UCSD-AML1 (cell line): ENCODE measurements around the gene SHB.

Experiments
- DNase-seq: peaks from one replicate; lab custom pipeline; 2025; ENCODE audit not compliant: unreplicated experiment; lab: John Stamatoyannopoulos, UW

The SHB gene

DNA sequence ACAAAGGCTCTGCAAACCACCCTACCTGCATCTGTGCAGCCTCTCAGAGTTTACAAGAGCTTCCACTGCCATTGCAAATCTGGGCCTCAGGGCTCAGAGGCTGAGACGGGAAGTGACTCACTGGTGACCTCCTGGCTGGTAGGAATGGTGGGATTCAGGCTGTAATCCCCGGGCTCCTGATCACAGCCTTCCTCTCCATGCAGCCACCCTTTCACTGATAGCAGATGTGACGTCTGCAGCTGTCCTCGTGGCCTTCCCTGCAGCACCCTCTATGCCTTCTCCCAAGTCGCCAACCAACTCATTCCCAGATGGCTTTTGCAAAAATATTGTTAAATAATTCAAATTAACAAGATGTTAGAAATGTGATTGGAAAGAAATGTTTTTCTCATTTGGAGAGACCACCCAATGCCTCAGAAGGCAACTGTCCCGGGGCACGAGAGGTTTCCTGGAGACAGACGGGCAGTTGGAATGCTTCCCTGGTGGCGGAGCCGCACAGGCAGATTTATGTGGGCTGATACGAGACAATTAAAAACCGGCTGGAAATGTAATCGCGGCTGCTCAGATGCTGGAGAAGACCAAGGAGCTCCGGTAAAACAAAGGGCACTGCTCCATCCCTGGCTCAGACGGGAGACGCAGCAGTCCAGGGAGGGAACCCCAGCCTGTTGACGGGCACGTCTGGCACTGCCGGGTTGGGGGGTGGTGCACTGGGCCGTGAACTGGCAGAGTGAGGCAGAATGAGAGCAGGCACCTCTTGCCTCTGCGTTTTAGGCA lies 130.7 kb downstream of the SHB start:
- no peak for DNase-seq

DNA sequence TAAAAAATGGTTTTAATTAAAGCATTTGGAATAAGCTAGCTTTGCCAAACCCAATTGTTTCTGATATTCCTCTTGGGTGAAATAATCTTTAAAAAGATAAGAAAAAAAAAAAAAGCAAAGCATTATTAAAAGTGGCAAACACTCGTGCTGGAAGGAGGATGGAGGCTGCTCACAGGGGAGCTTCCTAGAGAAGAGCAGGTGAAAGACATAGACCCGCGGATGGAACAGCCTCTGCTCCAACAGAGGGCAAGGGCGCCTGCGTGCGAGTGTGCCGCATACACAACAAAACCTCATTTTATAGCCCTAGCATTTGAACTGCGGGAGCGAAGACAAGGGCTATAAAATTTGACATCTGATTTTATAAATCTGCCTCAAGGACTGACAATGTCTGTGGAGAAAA lies 131.7 kb downstream of the SHB start:
- DNase-seq = no peak

DNA sequence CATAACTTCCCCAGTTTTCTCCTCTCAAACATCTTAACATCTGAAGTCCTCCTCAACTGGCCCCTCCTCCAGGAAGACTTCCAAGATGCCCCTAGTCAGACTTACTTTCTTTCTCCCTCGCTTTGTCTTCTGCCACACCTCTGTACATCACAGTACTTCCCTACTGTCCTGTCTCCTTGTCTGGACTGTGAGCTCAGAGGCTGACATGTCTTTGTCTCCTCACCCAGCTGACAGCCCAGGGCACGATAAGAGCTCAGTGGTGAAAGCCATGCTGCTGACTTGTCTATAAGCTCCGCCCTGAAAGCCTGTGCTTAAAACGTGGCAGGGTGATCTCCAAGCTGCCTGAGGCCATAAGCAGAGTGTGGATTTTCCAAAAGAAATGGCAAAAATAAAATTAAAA lies 132.1 kb downstream of the SHB start:
- DNase-seq = no peak

DNA sequence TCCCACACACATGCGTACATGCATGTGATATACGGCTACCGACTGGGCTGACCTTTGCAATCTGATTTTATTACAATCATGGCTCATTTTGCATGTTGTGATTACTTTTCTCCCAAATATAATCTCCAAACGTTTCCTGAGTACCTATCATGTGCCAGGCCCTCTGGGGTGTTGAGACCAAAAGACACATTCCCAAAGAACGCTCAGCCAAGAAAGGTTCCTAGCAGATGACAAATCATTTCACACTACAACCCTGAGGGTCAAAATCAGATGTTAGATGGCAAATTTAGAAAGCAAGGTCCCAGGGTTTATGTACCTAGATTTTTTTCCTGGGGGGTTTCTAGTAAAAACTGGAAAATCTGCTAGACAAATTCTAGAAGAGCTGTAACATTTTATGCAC lies 132.7 kb downstream of the SHB start:
- no peak for DNase-seq

DNA sequence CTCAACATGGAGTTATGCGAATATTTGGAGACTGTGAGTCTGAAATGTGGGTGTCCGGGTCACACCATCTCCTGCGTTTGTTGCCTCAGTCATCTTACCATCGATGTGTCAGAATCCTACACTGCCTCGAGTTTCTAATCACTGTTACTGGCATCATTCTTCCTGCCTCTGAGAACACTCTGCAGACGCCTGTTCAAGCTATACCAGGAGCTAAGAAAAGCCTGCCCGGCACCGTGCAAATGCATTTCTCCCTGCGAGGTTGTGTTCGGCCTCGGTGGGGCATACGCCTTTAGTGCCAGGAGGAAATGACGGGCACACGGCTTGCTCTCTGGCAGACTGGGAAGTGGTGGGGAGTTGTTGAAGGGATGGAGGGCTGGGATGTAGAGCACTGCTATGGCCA lies 133.9 kb downstream of the SHB start:
- no peak for DNase-seq

DNA sequence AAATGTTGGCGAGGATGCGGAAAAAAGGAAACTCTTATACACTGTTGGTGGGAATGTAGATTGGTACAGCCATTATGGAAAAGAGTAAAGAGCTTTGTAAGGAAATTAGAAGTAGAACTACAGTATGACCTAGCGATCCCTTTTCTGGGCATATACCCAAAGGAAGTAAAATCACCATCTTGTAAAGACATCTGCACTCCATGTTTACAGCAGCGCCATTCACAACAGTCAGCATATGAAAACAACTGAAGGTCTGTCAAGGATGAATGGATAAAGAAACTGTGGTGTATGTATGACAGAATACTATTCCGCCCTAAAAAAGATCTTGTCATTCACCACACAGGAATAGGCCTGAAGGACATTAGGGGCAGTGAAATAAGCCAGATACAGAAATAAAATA lies 137.4 kb downstream of the SHB start:
- no peak for DNase-seq

DNA sequence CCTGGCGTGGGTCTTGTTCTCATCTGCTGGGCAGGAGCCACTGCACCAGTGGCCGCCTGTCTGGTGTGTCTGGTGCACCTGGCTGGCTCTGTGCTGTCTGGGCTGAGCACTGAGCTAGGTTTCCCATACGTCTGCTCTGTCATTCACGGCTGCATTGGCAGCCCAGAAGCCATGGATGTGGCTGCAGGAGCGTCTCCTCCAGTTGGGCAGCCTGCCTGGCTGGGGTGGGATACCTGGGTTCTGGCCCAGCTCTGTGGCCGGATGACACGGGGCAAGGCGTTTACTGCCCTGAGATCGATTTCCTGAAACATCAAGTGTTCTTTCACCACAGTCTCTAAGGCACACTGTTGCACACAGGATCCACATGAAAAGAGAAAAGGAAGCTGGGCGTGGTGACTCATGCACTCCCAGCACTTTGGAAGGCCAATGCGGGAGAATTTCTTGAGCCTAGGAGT lies 139.6 kb downstream of the SHB start:
- DNase-seq = peak; percentile 63

DNA sequence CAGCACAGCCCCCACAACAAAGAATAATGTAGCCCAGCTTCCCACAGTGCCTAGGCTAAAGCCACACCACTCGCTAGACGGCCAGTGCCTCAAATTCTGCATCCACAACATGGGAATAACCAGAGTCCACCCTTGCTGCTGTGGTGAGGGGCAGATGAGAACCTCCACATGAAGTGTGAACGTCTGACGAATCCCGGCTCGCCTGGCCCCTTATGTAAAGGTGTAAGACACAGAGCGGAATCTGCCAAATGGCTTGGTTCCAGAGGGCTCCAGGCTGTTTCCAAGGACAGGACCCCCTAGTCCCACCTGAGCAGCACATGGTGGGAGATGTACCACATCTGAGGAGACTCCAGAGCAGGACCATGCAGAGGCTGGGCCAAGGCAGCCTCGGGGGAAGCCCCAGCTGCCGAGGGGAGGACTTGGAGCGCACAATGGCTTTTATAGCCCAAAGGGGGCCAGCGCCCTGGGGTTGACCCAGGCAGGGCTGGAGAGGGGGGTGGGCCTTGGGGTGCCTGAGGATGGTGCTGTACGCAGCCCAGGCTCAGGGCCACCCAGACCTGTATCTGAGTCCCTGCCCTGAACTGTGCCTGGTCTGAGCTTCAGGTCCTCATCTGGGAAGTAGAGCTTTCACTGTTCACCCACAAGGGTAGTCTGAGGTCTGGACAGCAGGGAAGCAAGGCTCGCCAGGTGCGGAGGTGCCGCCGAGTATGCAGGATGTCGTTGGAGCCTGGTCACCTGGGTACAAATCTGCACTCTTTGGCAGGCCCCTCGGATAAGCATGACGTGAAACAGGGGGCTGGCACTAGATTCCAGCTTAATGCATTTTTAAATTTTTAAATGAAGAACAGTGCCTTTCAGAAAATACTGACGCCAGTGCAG lies 140.2 kb downstream of the SHB start:
- DNase-seq = no peak

DNA sequence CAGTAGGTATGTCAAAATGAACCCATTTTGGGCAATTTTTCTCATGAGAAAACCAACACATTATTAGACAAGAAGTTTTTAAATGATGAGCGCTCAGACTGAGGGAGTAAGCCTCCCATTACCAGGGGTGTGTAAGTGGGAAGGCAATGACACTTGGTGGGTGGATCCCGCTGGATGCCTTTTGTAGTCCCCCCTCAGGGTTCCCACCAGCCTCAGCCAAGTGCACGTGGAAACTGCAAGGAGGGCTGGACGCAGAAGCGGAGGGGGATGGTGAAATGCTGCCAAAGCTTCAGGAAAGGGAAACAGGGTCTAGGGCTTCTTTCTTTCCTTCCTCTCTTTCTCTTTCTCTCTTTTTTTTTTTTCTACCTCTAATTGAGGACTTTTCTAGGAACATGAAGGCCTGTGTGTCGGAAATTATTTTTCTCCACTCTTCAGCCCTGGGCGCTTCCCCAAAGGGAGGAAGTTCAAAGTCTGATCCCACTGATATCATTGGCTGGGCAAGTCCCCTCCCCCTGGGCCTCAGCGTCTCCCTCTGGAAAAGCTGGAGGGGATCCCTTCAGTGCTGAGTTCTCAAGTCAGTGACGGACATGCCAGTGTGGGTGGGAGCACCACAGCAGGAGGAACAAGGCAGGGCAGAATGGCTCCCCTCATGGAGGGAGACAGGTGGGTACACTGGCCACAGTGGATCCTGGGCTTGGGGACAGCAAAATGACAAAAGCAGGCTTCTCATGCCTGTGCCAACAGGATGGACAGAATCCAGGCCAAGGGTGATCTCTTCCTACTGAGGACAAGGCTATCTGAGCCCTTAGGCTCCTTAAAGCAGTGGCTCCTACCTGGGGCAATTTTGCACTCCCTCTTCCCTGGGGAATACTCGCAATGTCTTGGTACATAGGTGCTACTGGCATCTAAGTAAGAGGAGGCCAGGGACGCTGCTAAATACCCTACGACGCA lies 141.2 kb downstream of the SHB start:
- peak; percentile 26 for DNase-seq

DNA sequence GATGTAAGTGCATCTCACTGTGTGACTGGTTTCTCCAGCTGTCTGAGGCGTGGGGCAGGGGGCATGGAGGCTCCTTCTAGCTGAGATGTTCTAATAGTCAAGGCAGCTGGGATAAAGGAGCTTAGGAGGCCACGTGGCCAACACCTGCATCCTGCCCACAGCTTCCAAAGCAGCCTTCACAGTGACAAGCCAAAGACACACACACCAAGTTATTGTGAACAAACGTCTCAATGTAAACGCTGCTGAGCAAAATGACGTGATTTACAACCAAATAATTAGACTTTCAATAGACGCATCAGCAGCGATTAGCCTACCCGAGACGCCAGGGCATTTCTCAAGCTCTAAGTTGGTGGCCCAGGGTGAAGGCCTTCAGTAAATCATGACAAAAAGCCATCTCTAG lies 141.9 kb downstream of the SHB start:
- DNase-seq = no peak

DNA sequence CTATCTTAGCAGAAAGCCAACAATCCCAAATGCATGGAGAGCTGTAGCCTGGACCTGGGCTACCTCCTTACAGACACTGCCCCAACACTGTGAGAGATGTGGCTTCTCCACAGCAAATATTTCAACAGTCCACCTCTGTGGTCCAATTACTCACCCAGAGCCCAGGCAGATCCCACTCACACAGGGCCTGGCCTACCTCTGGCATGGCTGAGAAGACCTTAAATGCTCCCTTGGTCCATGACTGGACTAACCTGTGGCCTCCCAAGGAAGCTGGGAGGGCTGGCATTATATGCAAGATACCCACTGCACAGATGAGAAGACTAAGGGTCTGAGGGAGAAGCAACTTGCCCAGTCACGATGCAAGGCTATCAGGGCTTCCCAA lies 142.3 kb downstream of the SHB start:
- no peak for DNase-seq

DNA sequence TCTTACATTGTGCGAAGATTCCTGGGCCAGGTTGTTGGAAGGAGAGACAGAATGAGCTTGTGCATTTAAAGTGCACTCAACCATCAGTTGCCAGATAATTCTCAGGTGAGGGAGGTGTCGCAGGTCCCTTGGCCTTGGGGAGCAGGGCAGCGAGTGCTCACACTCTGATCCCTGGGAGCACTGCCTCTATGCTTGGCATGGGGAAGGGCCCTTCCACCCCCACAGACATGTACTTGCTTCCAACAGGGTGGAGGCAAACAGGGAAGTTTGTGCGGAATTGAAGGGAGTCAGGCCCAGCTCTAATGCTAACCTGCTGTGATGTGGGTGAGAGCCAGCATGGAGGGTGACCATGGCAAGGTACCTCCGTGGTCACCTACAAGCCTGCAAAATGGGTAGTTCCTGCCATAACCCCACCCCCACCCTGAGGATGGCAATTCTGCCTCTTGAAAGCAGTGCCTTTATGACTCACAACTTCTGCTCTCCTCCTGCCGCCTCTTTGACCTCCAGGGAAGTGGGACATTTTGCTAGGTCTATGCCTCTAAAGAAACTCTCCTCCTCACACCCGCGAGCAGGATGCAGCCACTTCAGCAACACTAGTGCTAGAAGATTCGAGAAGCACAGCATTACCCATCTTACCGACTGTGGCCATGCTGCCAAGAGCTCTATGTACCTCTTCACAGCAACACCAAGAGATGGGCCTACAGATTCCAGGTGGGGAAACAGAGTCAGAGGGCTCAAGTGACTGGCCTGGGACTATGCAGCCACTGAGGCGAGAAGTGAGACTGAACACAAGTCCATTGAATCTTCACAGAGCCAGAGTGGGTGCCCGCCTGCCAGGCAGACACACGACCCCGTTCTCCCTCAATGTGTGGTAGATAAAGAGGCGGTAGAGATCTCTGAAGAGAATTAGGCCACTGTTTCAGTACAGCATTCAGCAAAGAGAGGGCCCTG lies 143.0 kb downstream of the SHB start:
- DNase-seq = no peak

DNA sequence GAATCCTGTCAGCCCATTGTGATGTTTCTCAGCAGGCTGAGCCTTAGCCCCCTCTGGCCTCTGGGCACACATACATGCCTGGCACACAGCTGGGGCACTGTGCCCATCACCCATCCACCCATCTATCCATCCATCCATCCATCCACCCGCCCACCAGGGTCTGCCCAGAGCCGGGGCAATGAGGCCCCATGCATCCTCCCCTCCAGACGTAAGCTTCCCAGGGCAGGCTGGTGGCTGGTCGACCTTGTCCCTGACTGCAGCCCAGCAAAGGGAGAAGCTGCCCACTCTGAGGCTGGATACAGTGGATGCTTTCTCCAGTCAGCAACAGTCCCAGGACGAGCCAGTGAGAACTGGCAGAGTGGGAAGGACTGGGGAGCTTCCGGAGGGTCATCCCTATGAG lies 144.0 kb downstream of the SHB start:
- no peak for DNase-seq

DNA sequence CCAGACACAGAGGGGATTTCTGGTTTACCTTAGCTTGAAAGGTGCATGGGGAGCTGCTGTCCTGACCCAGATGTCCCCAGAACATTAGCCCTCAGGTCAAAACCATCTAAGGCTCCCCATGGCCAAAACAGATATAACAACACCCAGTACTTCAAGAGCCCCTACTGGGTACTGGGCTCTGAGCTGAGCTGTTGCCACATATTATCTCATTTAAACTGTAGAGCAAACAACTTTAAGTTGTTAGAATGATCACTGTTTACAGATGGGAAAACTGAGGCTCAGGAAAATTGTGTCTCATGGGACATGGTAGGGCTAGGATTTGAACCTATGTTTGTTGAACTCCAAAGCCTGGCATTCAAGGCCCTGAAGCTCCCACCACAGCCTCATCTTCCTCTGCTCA lies 144.5 kb downstream of the SHB start:
- no peak for DNase-seq

DNA sequence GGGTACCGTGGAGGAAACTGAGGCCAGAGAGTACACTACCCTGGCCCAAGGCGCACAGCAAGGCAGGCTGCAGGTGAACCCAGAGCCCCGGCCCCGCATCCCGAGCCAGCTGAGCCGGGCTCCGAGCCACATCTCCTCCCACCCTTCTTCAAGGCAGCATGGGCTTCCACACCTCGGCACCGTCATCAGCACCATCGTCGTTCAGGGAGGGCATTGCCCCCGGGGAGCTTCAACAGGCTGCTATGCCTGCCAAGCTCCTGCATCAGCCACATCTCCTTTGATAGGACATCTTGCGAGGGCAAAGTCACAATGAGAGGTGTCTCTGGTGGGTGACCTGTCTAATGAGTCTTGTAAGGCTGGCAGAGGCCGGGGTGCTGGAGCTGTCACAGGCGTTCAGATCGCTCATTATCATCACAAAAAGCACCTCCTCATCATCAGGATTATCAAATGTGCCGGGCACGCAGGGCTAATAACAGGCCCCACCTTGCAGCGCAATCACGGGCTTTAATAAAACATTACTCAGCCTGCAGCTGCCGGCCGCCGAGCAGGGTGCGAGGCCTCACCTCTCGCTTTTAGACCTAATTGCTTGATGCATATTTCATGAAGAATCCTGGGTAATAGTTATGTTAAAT lies 145.1 kb downstream of the SHB start:
- DNase-seq = no peak

DNA sequence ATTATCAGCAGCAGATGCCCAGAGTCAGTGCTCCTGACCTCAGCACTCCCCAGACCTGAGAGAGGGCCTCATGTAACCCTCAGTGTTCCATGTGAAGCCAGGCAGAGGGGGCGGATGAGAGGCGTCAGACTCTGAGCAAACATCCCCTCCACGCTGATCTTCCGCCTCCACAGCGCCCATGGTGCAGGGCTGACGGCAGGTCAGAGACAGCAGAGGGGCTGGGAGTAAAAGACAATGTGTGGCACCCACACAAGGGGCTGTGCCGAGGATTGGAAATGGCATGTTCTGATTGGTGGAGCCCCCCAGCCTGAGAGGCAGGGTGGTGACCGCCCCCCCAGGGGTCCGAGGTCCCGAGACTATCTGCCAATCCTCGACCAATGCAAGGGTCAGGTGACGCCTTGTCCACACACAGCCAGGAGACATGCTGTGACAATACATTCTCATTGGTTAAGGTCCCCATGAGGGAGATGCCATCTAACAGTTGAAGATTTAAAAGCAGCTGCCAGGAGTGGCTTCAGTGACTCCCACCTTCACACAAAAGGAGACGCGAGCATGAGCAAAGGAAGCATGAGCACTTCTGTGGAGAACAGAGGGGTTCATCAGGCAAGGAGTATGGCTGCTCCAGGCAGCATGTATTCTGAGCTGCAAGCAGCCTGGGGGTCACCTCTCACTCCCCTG lies 145.8 kb downstream of the SHB start:
- no peak for DNase-seq

DNA sequence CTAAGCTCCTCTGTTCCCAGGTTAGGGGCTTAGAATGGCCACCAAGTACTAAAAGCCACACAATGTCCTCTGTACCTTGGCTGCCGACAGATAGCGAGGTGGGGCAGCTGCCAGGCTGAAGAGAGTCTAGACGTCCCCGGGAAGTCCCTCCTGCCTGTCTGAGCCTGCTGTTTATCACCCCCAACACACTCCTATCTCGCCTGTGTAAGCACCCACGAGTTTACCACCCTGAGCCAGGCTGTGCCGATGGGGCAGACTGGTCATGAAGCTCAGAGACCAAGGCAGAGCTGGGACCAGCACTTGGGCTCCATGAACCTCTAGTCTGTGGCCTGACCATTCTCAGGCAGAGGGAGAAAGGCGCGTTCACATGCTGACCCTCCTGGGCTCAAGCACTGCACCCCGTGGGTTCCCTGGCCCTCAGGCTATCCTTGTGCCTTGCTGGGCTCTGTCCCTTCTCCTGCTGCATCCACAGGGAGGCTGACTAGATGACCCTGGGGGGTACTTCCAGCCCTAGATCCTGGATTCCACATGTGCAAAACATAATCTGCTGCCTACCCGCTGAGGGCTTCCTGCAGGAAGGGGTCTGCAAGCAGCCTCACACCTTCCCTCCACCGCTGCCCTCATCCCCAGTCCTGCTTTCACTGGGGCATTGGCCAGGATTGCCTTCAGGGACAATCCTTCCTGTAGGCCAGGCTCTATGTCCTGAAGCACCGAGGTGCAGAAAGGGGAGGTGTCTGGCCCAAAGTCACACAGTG lies 146.5 kb downstream of the SHB start:
- no peak for DNase-seq

DNA sequence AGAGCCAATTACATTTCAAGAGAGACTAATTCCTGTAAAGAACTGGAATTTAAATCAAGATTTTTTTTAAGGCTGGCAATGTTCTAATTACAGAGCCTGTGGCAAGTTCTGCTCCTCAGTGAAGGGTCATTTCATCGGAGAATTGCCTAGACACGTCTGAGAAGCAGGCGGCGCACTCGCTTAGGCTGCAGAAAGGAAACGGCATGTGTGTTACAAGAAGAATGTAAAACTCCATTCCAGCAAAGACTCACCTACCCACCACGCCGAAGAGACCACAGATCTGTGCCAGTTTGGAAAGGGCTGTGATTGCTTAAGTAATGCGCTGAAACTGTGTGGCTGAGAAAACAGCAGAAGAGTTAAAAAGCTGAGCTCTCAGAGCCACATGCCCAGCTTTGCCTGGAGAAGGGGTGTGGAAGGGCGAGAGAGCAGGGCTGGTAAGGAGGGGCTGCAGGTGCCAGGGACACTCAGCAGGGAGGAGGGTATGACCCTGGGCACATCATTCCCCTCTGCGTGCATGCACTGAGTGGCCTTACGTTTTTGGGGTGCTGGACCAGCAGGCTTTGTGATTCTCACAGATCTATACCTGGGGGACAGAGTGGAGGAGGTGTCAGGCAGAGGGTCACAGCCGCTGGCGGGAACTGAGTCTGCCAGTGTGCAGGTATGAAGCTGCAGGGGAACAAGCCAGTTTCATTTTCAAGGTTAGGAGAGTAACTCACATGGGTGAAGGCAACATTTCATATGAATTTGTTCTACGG lies 147.3 kb downstream of the SHB start:
- no peak for DNase-seq
